GM21367 (cell line): ENCODE results near the gene LIPG.
"Not testable (repeated sequence)": the region's sequence is repeated elsewhere in the genome, so short reads cannot be mapped to it uniquely, and the experiment has no call there.

Experiments
- ATAC-seq: cut with Tn5 transposase; IDR thresholded peaks from one replicate; pipeline ENCODE4 v1.9.1; 2021; ENCODE audit not compliant: unreplicated experiment

Gene LIPG

GRCh38 chr18:49546278-49546677 is 15.6 kb upstream of the LIPG start:
- no peak for ATAC-seq

GRCh38 chr18:49546719-49547273 is 15.1 kb upstream of the LIPG start:
- no peak for ATAC-seq

GRCh38 chr18:49547701-49548100 is 14.2 kb upstream of the LIPG start:
- ATAC-seq = no peak

GRCh38 chr18:49548229-49548636 is 13.6 kb upstream of the LIPG start:
- ATAC-seq = no peak

- no peak for ATAC-seq
These were observed 11.1 kb upstream of the LIPG start for GRCh38 chr18:49550621-49551339.

- ATAC-seq = no peak
These were observed 8.9 kb upstream of the LIPG start for GRCh38 chr18:49553003-49553402.

- no peak for ATAC-seq
These were observed 6.2 kb upstream of the LIPG start for GRCh38 chr18:49555641-49556040.

- ATAC-seq = no peak
These were observed 3.5 kb upstream of the LIPG start for GRCh38 chr18:49558356-49558755.

GRCh38 chr18:49559326-49559931 is 2.4 kb upstream of the LIPG start:
- ATAC-seq = not testable (repeated sequence)

GRCh38 chr18:49560277-49560623 is 1.6 kb upstream of the LIPG start:
- no peak for ATAC-seq

GRCh38 chr18:49560624-49561288 is 1.1 kb upstream of the LIPG start:
- no peak for ATAC-seq

GRCh38 chr18:49562481-49563129 is 748 bp downstream of the LIPG start:
- ATAC-seq = no peak

- ATAC-seq = no peak
These were observed 1.3 kb downstream of the LIPG start for GRCh38 chr18:49563130-49563540.

GRCh38 chr18:49563701-49564517 is 2.1 kb downstream of the LIPG start:
- ATAC-seq = no peak

- ATAC-seq = no peak
These were observed 2.6 kb downstream of the LIPG start for GRCh38 chr18:49564518-49564834.

- no peak for ATAC-seq
These were observed 3.2 kb downstream of the LIPG start for GRCh38 chr18:49565101-49565500.

- ATAC-seq = no peak
These were observed 3.8 kb downstream of the LIPG start for GRCh38 chr18:49565612-49566011.

- no peak for ATAC-seq
These were observed 4.4 kb downstream of the LIPG start for GRCh38 chr18:49566217-49566770.

- no peak for ATAC-seq
These were observed 5.1 kb downstream of the LIPG start for GRCh38 chr18:49566985-49567384.

GRCh38 chr18:49569724-49570123 is 7.9 kb downstream of the LIPG start:
- ATAC-seq = no peak

GRCh38 chr18:49570836-49571235 is 9.0 kb downstream of the LIPG start:
- no peak for ATAC-seq
